GM19372 (cell line): ENCODE measurements around the gene MYL12B.
"Not testable (repeated sequence)": the region's sequence is repeated elsewhere in the genome, so short reads cannot be mapped to it uniquely, and the experiment has no call there.

ENCODE experiments used
- ATAC-seq: cut with Tn5 transposase; IDR thresholded peaks from one replicate; pipeline ENCODE4 v1.9.1; 2021; ENCODE audit warnings: mild to moderate bottlenecking, low read depth, moderate library complexity; ENCODE audit not compliant: unreplicated experiment

The MYL12B gene

GRCh38 chr18:3261373-3262233 is at the start of gene MYL12B:
Gene MYL12B (plus strand): TSS chr18:3262133. CDS start chr18:3272899, 10,766 bp downstream.
- ATAC-seq = peak; percentile 78

GRCh38 chr18:3212657-3213056 is 49.3 kb upstream of the MYL12B start:
- no peak for ATAC-seq

- ATAC-seq = no peak
Observed at GRCh38 chr18:3213300-3214059, 48.5 kb upstream of the MYL12B start.

- ATAC-seq = no peak
Observed at GRCh38 chr18:3214855-3215637, 46.9 kb upstream of the MYL12B start.

- ATAC-seq = no peak
Observed at GRCh38 chr18:3216987-3217386, 44.9 kb upstream of the MYL12B start.

GRCh38 chr18:3217948-3218647 is 43.8 kb upstream of the MYL12B start:
- no peak for ATAC-seq

GRCh38 chr18:3218819-3219218 is 43.1 kb upstream of the MYL12B start:
- no peak for ATAC-seq

GRCh38 chr18:3219241-3219630 is 42.7 kb upstream of the MYL12B start:
- no peak for ATAC-seq

GRCh38 chr18:3219631-3220335 is 42.1 kb upstream of the MYL12B start, which contains the start of gene MYOM1:
Gene MYOM1 (minus strand): TSS chr18:3219968. CDS start chr18:3215223, 4,745 bp downstream.
- ATAC-seq = no peak

- ATAC-seq = not testable (repeated sequence)
Observed at GRCh38 chr18:3220868-3221267, 41.1 kb upstream of the MYL12B start.

GRCh38 chr18:3221496-3221895 is 40.4 kb upstream of the MYL12B start:
- ATAC-seq = no peak

GRCh38 chr18:3223356-3223755 is 38.6 kb upstream of the MYL12B start:
- ATAC-seq = no peak

GRCh38 chr18:3224223-3224622 is 37.7 kb upstream of the MYL12B start:
- ATAC-seq = no peak

- ATAC-seq = no peak
Observed at GRCh38 chr18:3225588-3225987, 36.3 kb upstream of the MYL12B start.

GRCh38 chr18:3226048-3226447 is 35.9 kb upstream of the MYL12B start:
- no peak for ATAC-seq

- no peak for ATAC-seq
Observed at GRCh38 chr18:3230401-3231334, 31.3 kb upstream of the MYL12B start.

- ATAC-seq = no peak
Observed at GRCh38 chr18:3233004-3233403, 28.9 kb upstream of the MYL12B start.

GRCh38 chr18:3233433-3234168 is 28.3 kb upstream of the MYL12B start:
- no peak for ATAC-seq
